HG02973 (cell line): ENCODE measurements around the gene KLRD1.
"Not testable (repeated sequence)": the region's sequence is repeated elsewhere in the genome, so short reads cannot be mapped to it uniquely, and the experiment has no call there.

Experiments
- ATAC-seq: cut with Tn5 transposase; IDR thresholded peaks from one replicate; pipeline ENCODE4 v1.9.1; 2021; ENCODE audit warnings: moderate library complexity; ENCODE audit not compliant: unreplicated experiment

KLRD1 gene

DNA sequence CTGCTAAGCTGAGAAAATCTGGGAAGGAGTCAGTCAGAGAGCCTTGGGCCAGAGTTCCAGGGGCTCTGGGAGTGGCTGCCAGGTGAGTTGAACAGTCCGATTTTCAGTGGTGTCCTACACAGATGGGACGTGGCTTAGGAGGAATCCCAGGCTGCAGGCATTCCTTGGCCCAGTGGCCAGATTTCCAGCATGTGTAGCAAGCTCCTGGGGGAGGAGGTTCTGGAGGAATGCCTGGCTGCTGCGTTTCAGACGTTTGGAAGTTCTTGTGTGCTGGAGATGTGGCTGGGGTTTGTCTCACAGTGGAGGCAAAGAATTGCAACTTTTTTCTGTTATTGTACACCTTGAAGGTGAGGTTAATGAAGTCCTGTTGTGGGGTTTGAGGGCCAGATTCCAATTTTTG lies 28.5 kb downstream of the KLRD1 start:
- ATAC-seq = not testable (repeated sequence)

GRCh38 chr12:10338470-10338869 lies 30.8 kb downstream of the KLRD1 start:
- not testable (repeated sequence) for ATAC-seq

GRCh38 chr12:10339053-10339840 lies 31.6 kb downstream of the KLRD1 start:
- ATAC-seq = no peak

- ATAC-seq = not testable (repeated sequence)
Measured at GRCh38 chr12:10340946-10341345, 33.3 kb downstream of the KLRD1 start.

DNA sequence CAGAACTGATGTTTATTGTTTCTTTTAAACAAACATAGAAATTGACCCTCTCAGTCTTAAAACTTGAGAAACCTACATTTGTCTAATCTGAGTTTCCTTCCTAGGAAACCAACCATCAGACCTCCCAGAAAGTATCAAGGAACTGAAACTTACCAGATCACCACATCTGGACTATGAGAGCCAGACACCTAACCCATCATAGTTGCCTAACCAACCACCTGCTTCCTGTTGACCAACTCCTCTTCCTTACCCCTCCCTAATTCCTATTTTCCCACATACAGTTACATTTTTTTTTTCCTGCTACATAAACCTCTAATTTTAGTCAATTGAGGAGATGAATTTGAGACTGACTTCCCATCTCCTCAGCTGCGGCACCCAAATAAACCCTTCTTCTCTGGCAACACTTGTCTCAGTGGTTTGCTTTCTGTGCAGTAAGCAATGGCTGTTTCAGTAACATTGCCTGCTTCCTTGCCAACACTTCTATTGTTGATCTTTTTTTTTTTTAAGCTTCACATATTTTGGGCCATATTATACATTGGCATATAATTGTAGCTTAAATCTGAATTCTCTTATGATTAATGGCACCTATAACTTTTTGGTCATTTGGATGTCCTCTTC lies 34.3 kb downstream of the KLRD1 start:
- no peak for ATAC-seq

- not testable (repeated sequence) for ATAC-seq
Measured at GRCh38 chr12:10351457-10351856, 43.8 kb downstream of the KLRD1 start.

GRCh38 chr12:10354071-10354470 lies 46.4 kb downstream of the KLRD1 start:
- ATAC-seq = no peak

DNA sequence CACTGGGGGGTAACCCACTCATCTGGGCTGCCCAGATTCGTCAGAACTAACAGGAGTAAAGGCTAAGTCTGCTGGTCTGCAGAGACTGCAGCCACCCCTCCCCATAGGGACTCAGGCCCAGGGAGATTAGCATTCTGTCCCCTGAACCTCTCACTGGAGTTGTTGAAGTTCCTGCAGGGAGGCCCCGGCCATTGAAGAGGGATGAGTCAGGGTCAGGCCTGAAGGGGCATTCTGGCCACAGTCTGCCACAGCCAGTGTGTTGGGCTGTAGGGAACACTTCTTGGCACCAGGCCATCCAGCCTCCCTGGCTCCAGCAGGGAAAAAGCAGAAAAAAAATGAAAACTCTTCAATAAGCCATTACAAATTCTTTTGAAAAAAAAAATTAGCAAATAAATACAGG lies 46.8 kb downstream of the KLRD1 start:
- no peak for ATAC-seq

GRCh38 chr12:10358131-10358530 lies 50.5 kb downstream of the KLRD1 start:
- ATAC-seq = no peak

DNA sequence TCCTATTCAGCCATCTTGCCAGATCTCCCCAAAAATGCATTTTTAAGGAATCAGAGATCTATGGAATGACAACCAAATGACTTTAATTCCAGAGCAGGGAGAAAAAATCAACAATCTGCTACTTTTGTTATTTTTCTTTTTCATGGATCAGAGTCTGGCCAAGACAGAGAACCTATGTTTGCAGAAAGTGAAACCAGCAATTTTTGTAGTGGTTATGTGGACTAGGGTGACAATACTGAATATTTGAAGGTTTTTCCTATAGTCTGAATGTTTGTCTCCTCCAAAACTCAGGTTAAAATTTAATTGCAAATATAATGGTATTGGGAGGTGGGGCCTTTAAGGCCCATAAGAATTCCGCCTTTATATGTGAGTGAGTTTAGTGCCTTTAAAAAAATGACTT lies 51.3 kb downstream of the KLRD1 start:
- no peak for ATAC-seq

GRCh38 chr12:10361084-10361483 lies 53.4 kb downstream of the KLRD1 start:
- ATAC-seq = no peak

GRCh38 chr12:10361622-10362021 lies 54.0 kb downstream of the KLRD1 start:
- no peak for ATAC-seq

DNA sequence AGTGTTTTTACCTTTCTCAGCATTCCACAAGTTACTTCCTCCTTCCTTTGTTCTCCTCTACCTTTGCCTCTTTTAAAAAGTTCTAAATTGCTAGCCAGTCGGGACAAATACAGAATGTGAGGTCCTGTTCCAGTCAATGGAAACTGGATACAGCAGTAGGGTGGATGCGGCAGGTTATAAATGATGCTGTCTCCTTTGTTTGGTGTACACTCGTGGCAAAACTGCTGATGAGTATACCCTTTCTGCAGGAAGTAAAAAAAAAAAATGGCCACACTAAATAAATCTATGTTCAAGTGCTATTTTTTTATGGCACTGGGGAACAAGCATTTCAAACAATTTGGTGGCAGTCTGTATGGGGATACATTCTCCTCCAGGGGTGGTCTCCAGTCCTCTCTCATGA lies 54.7 kb downstream of the KLRD1 start:
- no peak for ATAC-seq

- no peak for ATAC-seq
Measured at GRCh38 chr12:10362828-10363657, 55.4 kb downstream of the KLRD1 start.

- no peak for ATAC-seq
Measured at GRCh38 chr12:10363658-10363913, 55.9 kb downstream of the KLRD1 start.

- ATAC-seq = peak; percentile 82
Measured at GRCh38 chr12:10363914-10364814, 56.5 kb downstream of the KLRD1 start.

GRCh38 chr12:10364815-10365622 lies 57.3 kb downstream of the KLRD1 start:
- ATAC-seq = peak; percentile 53

DNA sequence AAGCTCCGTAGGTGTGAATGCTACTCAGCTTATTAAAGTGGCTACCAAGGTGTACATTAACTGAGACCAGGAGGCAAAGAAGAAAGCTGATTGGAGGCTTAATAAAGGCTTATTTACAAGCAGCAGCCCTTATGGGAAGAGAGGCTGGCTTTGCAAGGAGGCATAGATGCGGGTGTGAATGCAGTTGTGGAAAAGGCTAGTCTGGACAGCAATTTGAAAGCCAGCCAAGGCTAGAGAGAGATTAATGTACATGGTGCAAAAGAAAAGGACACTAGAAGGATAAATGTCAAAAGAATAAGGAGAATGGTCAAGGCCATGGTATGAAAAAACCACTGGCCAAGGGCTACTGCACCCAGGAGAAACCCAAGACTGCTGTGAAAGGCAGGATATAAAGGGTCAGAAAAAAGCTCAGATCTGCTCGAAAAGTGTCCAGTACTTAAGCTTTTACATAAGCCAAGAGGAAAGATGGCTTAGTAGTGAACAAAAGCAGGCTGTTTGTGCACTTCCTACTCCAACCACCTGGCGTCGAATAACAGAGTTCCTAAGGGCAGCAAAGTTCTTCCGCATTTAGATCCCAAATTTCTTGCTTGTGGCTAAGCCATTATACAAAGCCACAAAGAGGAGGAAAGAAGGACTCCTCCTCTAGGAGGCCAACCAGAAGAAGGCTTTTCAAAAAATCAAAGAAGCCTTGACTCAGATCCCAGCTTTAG lies 58.2 kb downstream of the KLRD1 start:
- ATAC-seq = no peak

DNA sequence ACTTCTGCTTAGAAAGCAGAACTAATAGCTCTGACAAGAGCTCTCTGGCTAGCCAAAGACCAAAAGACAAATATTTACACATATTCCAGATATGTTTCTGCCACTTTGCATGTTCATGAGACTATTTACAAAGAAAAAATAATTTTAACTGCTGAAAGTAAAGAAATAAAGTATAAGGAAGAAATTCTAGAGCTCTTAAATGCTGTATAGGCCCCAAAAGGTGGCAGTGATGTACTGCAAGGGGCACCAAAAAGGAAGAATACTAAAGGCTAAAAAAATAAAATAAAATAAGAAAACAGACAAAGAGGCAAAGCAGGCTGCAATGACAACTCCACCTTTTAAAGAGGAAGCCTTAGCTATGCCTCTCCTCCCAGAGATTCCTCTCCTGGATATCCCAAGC lies 59.2 kb downstream of the KLRD1 start:
- ATAC-seq = no peak
